PFSK-1 (cell line): Measurements from ENCODE around the gene ERFE.

Source experiments
- FOXP2 ChIP-seq: optimal IDR thresholded peaks from 2 replicates; pipeline ENCODE3; 2011; ENCODE audit warnings: borderline replicate concordance, control low read depth, inconsistent platforms; ENCODE audit not compliant: insufficient read depth; ENCODE audit errors: extremely low read length, extremely low read depth
- POLR2AphosphoS5 ChIP-seq: IDR thresholded peaks from 2 replicates; pipeline ENCODE4 v1.6.1; 2012; ENCODE audit warnings: low read depth, mild to moderate bottlenecking, control low read depth, low read length, moderate library complexity
- SIN3A ChIP-seq: IDR thresholded peaks from 2 replicates; pipeline ENCODE4 v1.6.1; 2012; ENCODE audit warnings: mild to moderate bottlenecking, low read length, moderate library complexity, borderline replicate concordance; ENCODE audit not compliant: insufficient read depth
- TAF1 ChIP-seq: IDR thresholded peaks from 2 replicates; pipeline ENCODE4 v1.6.1; 2012; ENCODE audit warnings: low read length, control low read depth, borderline replicate concordance; ENCODE audit not compliant: insufficient read depth
- TF ChIP-seq, protein P1 (sequence below), 2 experiments: IDR thresholded peaks; 2 replicates each; pipeline versions ENCODE4 v1.6.1 to v1.8.0; 2011 to 2012; ENCODE audit warnings: low read depth in 2 of 2, low read length in 2 of 2, control low read depth in 1 of 2, inconsistent platforms in 1 of 2, mild to moderate bottlenecking in 1 of 2, moderate library complexity in 1 of 2; ENCODE audit not compliant: insufficient read depth in 1 of 2

DNA sequence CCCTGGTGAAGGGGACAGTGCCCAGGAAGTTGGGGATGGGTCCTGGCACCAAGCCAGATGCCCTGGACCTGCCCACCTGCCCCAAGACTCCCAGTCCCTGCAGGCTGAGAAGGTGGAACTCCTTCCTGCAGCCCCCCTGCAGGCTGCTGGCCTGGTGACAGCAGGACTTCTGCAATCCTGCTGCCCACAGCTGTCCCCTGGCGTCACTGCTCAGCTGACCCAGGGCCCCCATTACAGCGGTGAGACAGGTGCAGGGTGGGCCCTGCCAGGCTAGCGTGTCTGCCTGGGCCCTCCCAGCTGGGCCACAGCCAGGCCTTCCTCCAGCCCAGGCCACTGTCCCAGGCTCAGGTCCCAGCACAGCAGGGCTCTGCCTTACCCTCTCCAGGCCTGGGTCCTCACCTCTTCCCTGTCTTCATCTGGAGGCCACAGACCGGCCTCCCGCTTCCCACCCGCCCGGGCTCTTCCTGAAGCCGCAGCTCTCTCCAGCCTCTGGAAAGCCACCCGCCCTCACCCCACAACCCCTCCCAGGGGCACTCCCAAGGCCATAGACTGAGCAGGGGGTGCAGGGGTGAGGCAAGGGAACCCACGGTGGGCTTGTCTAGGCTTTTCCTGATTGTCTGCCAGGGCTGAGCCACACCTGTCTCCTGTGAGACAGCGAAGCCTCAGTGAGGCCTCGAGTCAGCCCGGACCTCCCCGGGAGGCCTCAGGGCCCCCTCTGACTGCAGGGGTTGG lies 8.8 kb upstream of the ERFE start:
- no peak for TF ChIP-seq POLR2AphosphoS5
- TF ChIP-seq, protein P1, sequence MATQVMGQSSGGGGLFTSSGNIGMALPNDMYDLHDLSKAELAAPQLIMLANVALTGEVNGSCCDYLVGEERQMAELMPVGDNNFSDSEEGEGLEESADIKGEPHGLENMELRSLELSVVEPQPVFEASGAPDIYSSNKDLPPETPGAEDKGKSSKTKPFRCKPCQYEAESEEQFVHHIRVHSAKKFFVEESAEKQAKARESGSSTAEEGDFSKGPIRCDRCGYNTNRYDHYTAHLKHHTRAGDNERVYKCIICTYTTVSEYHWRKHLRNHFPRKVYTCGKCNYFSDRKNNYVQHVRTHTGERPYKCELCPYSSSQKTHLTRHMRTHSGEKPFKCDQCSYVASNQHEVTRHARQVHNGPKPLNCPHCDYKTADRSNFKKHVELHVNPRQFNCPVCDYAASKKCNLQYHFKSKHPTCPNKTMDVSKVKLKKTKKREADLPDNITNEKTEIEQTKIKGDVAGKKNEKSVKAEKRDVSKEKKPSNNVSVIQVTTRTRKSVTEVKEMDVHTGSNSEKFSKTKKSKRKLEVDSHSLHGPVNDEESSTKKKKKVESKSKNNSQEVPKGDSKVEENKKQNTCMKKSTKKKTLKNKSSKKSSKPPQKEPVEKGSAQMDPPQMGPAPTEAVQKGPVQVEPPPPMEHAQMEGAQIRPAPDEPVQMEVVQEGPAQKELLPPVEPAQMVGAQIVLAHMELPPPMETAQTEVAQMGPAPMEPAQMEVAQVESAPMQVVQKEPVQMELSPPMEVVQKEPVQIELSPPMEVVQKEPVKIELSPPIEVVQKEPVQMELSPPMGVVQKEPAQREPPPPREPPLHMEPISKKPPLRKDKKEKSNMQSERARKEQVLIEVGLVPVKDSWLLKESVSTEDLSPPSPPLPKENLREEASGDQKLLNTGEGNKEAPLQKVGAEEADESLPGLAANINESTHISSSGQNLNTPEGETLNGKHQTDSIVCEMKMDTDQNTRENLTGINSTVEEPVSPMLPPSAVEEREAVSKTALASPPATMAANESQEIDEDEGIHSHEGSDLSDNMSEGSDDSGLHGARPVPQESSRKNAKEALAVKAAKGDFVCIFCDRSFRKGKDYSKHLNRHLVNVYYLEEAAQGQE (IDR thresholded peaks at IDR 0.05; ENCODE audit: insufficient read depth in 1 of 2, low read depth in 2 of 2, low read length in 2 of 2): no peak
- no peak for TF ChIP-seq TAF1
- TF ChIP-seq SIN3A: no peak
- no peak for TF ChIP-seq FOXP2
